Thyroid gland (tissue), 4 donors: ENCODE results near the gene NRROS. TPM values are rescaled to one million over a fixed set of nuclear protein-coding genes. Genes with fewer than 3 reads are reported as not detected.

Experiments used
- DNase-seq, 2 donors: peaks; one replicate each; pipeline ENCODE4 v3.0.0-alpha.2; 2019
- H3K27ac ChIP-seq, 3 donors: fragments of 200-600 bp; sonication (generic); 1 replicate in 2 of 3; 2 replicates in 1 of 3; pipeline ENCODE4 v1.5.1; 2016 to 2019; ENCODE audit warnings: mild to moderate bottlenecking in 1 of 3, moderate library complexity in 1 of 3
- H3K27me3 ChIP-seq: fragments of 200-600 bp; sonication (generic); one replicate; pipeline ENCODE4 v1.5.1; 2019
- H3K36me3 ChIP-seq, 2 donors: fragments of 200-600 bp; sonication (generic); one replicate each; pipeline ENCODE4 v1.5.1; 2016 to 2019
- H3K4me1 ChIP-seq, 2 donors: fragments of 200-600 bp; sonication (generic); one replicate each; pipeline ENCODE4 v1.5.1; 2017 to 2019
- H3K4me3 ChIP-seq, 3 donors: fragments of 200-600 bp; sonication (generic); replicated peaks in 1 of 3; 1 replicate in 2 of 3; 2 replicates in 1 of 3; pipeline ENCODE4 v1.5.1; 2016; ENCODE audit warnings: mild to moderate bottlenecking in 1 of 3
- H3K9me3 ChIP-seq: fragments of 200-600 bp; sonication (generic); one replicate; pipeline ENCODE4 v1.5.1; 2017
- POLR2A ChIP-seq, 2 donors: fragments of 450-650 bp; IDR thresholded peaks; one replicate each; pipeline ENCODE4 v1.6.1; 2017; ENCODE audit warnings: antibody characterized with exemption in 2 of 2, mild to moderate bottlenecking in 2 of 2, moderate library complexity in 1 of 2
- WGBS, 2 donors: methylation state at CpG; one replicate each; pipeline ENCODE4 v1.1.5; 2017; 5-methylcytosine and 5-hydroxymethylcytosine counted together
- intact Hi-C: fragments of 100-400 bp; cut with DNase I; formaldehyde crosslinking; loops from one replicate; pipeline ENCODE4 v1.15.1; 2023
- total RNA-seq, 4 donors: library from RNA; depleted of rRNA; stranded (reverse); fragments of >200 nt; gene quantifications; one replicate each; pipeline ENCODE4 v1.2.3, GENCODE V29; 2016
- TF ChIP-seq, protein P1 (sequence below), 6 experiments: fragments of 200-600 bp in 3 of 6; fragments of 450-650 bp in 3 of 6; sonication (generic) in 3 of 6; IDR thresholded peaks; one replicate each; pipeline ENCODE4 v1.5.1; 2016 to 2019; ENCODE audit warnings: antibody characterized with exemption in 6 of 6, mild to moderate bottlenecking in 2 of 6, inconsistent platforms in 1 of 6, moderate library complexity in 1 of 6

The NRROS gene
- total RNA-seq, 4 donors from 2014 or later, result 1.2 to 3.9 (median 1.7) TPM

DNA sequence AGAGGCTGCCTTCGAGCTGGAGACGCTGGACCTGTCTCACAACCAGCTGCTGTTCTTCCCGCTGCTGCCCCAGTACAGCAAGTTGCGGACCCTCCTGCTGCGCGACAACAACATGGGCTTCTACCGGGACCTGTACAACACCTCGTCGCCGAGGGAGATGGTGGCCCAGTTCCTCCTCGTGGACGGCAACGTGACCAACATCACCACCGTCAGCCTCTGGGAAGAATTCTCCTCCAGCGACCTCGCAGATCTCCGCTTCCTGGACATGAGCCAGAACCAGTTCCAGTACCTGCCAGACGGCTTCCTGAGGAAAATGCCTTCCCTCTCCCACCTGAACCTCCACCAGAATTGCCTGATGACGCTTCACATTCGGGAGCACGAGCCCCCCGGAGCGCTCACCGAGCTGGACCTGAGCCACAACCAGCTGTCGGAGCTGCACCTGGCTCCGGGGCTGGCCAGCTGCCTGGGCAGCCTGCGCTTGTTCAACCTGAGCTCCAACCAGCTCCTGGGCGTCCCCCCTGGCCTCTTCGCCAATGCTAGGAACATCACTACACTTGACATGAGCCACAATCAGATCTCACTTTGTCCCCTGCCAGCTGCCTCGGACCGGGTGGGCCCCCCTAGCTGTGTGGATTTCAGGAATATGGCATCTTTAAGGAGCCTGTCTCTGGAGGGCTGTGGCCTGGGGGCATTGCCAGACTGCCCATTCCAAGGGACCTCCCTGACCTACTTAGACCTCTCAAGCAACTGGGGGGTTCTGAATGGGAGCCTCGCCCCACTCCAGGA lies 21.1 kb downstream of the NRROS start:
- TF ChIP-seq POLR2A (IDR thresholded peaks at IDR 0.05), result no peak
- TF ChIP-seq, protein P1, sequence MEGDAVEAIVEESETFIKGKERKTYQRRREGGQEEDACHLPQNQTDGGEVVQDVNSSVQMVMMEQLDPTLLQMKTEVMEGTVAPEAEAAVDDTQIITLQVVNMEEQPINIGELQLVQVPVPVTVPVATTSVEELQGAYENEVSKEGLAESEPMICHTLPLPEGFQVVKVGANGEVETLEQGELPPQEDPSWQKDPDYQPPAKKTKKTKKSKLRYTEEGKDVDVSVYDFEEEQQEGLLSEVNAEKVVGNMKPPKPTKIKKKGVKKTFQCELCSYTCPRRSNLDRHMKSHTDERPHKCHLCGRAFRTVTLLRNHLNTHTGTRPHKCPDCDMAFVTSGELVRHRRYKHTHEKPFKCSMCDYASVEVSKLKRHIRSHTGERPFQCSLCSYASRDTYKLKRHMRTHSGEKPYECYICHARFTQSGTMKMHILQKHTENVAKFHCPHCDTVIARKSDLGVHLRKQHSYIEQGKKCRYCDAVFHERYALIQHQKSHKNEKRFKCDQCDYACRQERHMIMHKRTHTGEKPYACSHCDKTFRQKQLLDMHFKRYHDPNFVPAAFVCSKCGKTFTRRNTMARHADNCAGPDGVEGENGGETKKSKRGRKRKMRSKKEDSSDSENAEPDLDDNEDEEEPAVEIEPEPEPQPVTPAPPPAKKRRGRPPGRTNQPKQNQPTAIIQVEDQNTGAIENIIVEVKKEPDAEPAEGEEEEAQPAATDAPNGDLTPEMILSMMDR (IDR thresholded peaks at IDR 0.05), result no peak
- DNase-seq, result peak; percentile 54 to 56
- H3K36me3 ChIP-seq, result no peaks in the 10 kb centered on the region
- H3K4me3 ChIP-seq, result no peak overlapping the region
- H3K9me3 ChIP-seq, result no peaks in the 10 kb centered on the region
- no peak overlapping the region for H3K27ac ChIP-seq
- H3K27me3 ChIP-seq, result no peaks in the 10 kb centered on the region
- intact Hi-C loops, result no loop called here
- 53 to 92% methylated on average over 5 to 10 of the region's 32 CpGs for WGBS, 2 donors
- peaks cover 0 to 10% of the 10 kb centered on the region in 2 donors for H3K4me1 ChIP-seq

DNA sequence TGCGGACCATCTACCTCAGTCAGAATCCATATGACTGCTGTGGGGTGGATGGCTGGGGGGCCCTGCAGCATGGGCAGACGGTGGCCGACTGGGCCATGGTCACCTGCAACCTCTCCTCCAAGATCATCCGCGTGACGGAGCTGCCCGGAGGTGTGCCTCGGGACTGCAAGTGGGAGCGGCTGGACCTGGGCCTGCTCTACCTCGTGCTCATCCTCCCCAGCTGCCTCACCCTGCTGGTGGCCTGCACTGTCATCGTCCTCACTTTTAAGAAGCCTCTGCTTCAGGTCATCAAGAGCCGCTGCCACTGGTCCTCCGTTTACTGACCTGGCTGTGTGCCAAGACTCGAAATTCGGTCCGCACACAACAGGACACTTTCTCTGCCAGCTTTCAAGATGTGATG lies 21.9 kb downstream of the NRROS start:
- Histone ChIP-seq H3K4me1 (peaks cover 0 to 9% of the 10 kb centered on the region in 2 donors), H3K27ac (no peak overlapping the region), H3K4me3 (no peak overlapping the region), H3K9me3 (no peaks in the 10 kb centered on the region), H3K36me3 (no peaks in the 10 kb centered on the region), H3K27me3 (no peaks in the 10 kb centered on the region)
- WGBS, 2 donors, result 57 to 75% methylated on average over 7 to 16 of the region's 16 CpGs
- no peak for TF ChIP-seq POLR2A (IDR thresholded peaks at IDR 0.05)
- TF ChIP-seq, protein P1 (IDR thresholded peaks at IDR 0.05), result no peak
- no peak for DNase-seq
- intact Hi-C loops, result no loop called here

DNA sequence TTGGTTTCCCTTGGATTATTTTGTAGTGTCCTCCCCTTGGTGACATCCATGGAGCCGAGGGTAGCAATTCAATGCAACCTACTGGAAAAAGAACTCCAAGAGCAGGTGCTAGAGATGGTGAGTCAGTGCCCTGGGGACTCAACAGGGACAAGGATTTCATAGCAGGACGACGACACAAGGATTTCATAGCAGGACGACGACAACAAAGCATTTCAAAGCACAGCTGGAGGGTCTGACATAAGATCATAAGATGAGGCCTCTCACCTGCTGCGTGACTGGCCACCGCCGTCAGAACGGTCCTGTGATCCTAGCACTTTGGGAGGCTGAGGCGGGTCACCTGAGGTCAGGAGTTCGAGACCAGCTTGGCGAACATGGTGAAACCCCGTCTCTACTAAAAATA lies 22.5 kb downstream of the NRROS start:
- intact Hi-C loops, result no loop called here
- 83 to 91% methylated on average over 13 of the region's 13 CpGs for WGBS, 2 donors
- DNase-seq, result no peak

GRCh38 chr3:196662711-196663571 lies 23.4 kb downstream of the NRROS start:
- 64 to 71% methylated on average over 11 to 15 of the region's 15 CpGs for WGBS, 2 donors
- H3K4me1 ChIP-seq, result peaks cover 0 to 9% of the 10 kb centered on the region in 2 donors
- H3K9me3 ChIP-seq, result no peaks in the 10 kb centered on the region
- H3K36me3 ChIP-seq, result no peaks in the 10 kb centered on the region
- intact Hi-C loops, result no loop called here
- DNase-seq, result no peak
- TF ChIP-seq, protein P1 (IDR thresholded peaks at IDR 0.05), result no peak
- no peak for TF ChIP-seq POLR2A (IDR thresholded peaks at IDR 0.05)
- no peak overlapping the region for H3K27ac ChIP-seq
- H3K4me3 ChIP-seq, result no peak overlapping the region
- no peaks in the 10 kb centered on the region for H3K27me3 ChIP-seq

More for the DNA sequence above, 22.5 kb downstream of the NRROS start:
- no peaks in the 10 kb centered on the region for H3K9me3 ChIP-seq
- H3K36me3 ChIP-seq, result no peaks in the 10 kb centered on the region
- TF ChIP-seq POLR2A (IDR thresholded peaks at IDR 0.05), result no peak
- TF ChIP-seq, protein P1 (IDR thresholded peaks at IDR 0.05), result no peak
- H3K4me1 ChIP-seq, result peaks cover 0 to 9% of the 10 kb centered on the region in 2 donors
- no peaks in the 10 kb centered on the region for H3K27me3 ChIP-seq
- no peak overlapping the region for H3K27ac ChIP-seq
- no peak overlapping the region for H3K4me3 ChIP-seq
